SK-N-SH (cell line): ENCODE results near the gene NPTX1. TPM values are rescaled to one million over a fixed set of nuclear protein-coding genes. Genes with fewer than 3 reads are reported as not detected.

Source experiments
- CTCF ChIA-PET: fragments of 300-600, 350-600 bp; formaldehyde crosslinking; extraction: SDS; loops from one replicate; lab custom pipeline; 2021; lab: Yijun Ruan, JAX
- POLR2A ChIA-PET: fragments of 350-600 bp; sonication (Branson Sonifier 250); formaldehyde crosslinking; extraction: SDS; loops from one replicate; lab custom pipeline; 2020; ENCODE audit warnings: antibody characterized with exemption, inconsistent platforms; lab: Yijun Ruan, JAX
- DNase-seq: peaks from one replicate; pipeline ENCODE4 v3.0.0; 2012
- H2AFZ ChIP-seq: fragments of 200-600 bp; sonication (generic); 2 replicates; pipeline ENCODE4 v1.8.1; 2016; ENCODE audit warnings: antibody characterized with exemption, mild to moderate bottlenecking, low read depth
- H3F3A ChIP-seq: fragments of 200-600 bp; sonication (generic); replicated peaks from 2 replicates; pipeline ENCODE3; 2016; ENCODE audit warnings: antibody characterized with exemption, mild to moderate bottlenecking; ENCODE audit not compliant: insufficient read depth
- H3K27ac ChIP-seq, 2 experiments: fragments of 200-500 bp in 1 of 2; fragments of 200-600 bp in 1 of 2; sonication (Bioruptor generic) in 1 of 2; sonication (generic), shearing (Covaris generic) in 1 of 2; 2 replicates each; pipeline versions ENCODE4 v1.5.1 to v1.6.1; 2014 to 2016; ENCODE audit warnings: low read depth in 2 of 2, inconsistent platforms in 1 of 2, low read length in 1 of 2, mild to moderate bottlenecking in 1 of 2, mixed read lengths in 1 of 2
- H3K27me3 ChIP-seq: fragments of 200-600 bp; sonication (generic), shearing (Covaris generic); 2 replicates; pipeline ENCODE4 v1.6.1; 2016; ENCODE audit warnings: mixed run types; ENCODE audit not compliant: insufficient read depth
- H3K36me3 ChIP-seq, 2 experiments: fragments of 200-500 bp in 1 of 2; fragments of 200-600 bp in 1 of 2; sonication (Bioruptor generic) in 1 of 2; sonication (generic) in 1 of 2; replicated peaks in 1 of 2; 2 replicates each; pipeline versions ENCODE3 to v1.5.1; 2014 to 2016; ENCODE audit warnings: low read length in 1 of 2, mild to moderate bottlenecking in 1 of 2; ENCODE audit not compliant: insufficient read depth in 2 of 2, control insufficient read depth in 1 of 2
- H3K4me1 ChIP-seq, 2 experiments: fragments of 200-500 bp in 1 of 2; fragments of 200-600 bp in 1 of 2; sonication (Bioruptor generic) in 1 of 2; sonication (generic), shearing (Covaris generic) in 1 of 2; 2 replicates each; pipeline versions ENCODE4 v1.5.1 to v1.6.1; 2014 to 2016; ENCODE audit warnings: low read depth in 1 of 2, low read length in 1 of 2, mixed run types in 1 of 2; ENCODE audit not compliant: insufficient read depth in 2 of 2, control insufficient read depth in 1 of 2
- H3K4me2 ChIP-seq: fragments of 200-600 bp; sonication (generic), shearing (Covaris generic); 2 replicates; pipeline ENCODE4 v1.6.1; 2017; ENCODE audit warnings: mixed run types
- H3K4me3 ChIP-seq, 2 experiments: fragments of 200-500 bp in 1 of 2; fragments of 200-600 bp in 1 of 2; sonication (Bioruptor generic) in 1 of 2; sonication (generic), shearing (Covaris generic) in 1 of 2; 2 replicates each; pipeline versions ENCODE4 v1.5.1 to v1.8.1; 2014 to 2016; ENCODE audit warnings: low read depth in 2 of 2, inconsistent platforms in 1 of 2, low read length in 1 of 2, mild to moderate bottlenecking in 1 of 2, mixed read lengths in 1 of 2, moderate library complexity in 1 of 2
- H3K79me2 ChIP-seq: fragments of 200-600 bp; sonication (generic); 2 replicates; pipeline ENCODE4 v1.8.1; 2017; ENCODE audit warnings: mild to moderate bottlenecking; ENCODE audit not compliant: insufficient read depth
- H3K9ac ChIP-seq: fragments of 200-600 bp; sonication (generic); 2 replicates; pipeline ENCODE4 v1.6.1; 2017; ENCODE audit warnings: mixed run types
- H3K9me2 ChIP-seq: fragments of 200-600 bp; sonication (generic); 2 replicates; pipeline ENCODE4 v1.6.1; 2017; ENCODE audit warnings: mixed run types
- H3K9me3 ChIP-seq: fragments of 200-600 bp; sonication (generic); 2 replicates; pipeline ENCODE4 v1.6.1; 2017; ENCODE audit warnings: mixed run types, mild to moderate bottlenecking, moderate library complexity
- H4K20me1 ChIP-seq: fragments of 200-600 bp; sonication (generic); 2 replicates; pipeline ENCODE4 v1.6.1; 2017; ENCODE audit warnings: mild to moderate bottlenecking, mixed run types; ENCODE audit not compliant: insufficient read depth
- CHD2 ChIP-seq: fragments of 150-350 bp; IDR thresholded peaks from 2 replicates; pipeline ENCODE4 v1.6.1; 2018; ENCODE audit warnings: low read length; ENCODE audit not compliant: partially characterized antibody
- ELF1 ChIP-seq: IDR thresholded peaks from 2 replicates; pipeline ENCODE4 v1.4.0; 2012
- EP300 ChIP-seq, 2 experiments: IDR thresholded peaks; 2 replicates each; pipeline versions ENCODE4 v1.4.0 to v1.6.1; 2012; ENCODE audit warnings: borderline replicate concordance in 1 of 2, low read depth in 1 of 2, low read length in 1 of 2
- FOSL2 ChIP-seq: IDR thresholded peaks from 2 replicates; pipeline ENCODE4 v1.4.0; 2012; ENCODE audit warnings: low read depth, mild to moderate bottlenecking, moderate library complexity, borderline replicate concordance
- FOXM1 ChIP-seq: IDR thresholded peaks from 2 replicates; pipeline ENCODE4 v1.4.0; 2012; ENCODE audit warnings: low read depth, mild to moderate bottlenecking
- GABPA ChIP-seq: IDR thresholded peaks from 2 replicates; pipeline ENCODE4 v1.4.0; 2012; ENCODE audit warnings: low read depth, mild to moderate bottlenecking
- GATA2 ChIP-seq: sonication (generic); formaldehyde crosslinking; IDR thresholded peaks from 2 replicates; pipeline ENCODE4 v1.5.0; 2020; ENCODE audit warnings: mild to moderate bottlenecking, missing genetic modification reagents
- POLR2AphosphoS5 ChIP-seq: IDR thresholded peaks from 2 replicates; pipeline ENCODE4 v1.6.1; 2012; ENCODE audit warnings: low read depth, low read length
- RAD21 ChIP-seq: IDR thresholded peaks from 2 replicates; pipeline ENCODE4 v1.6.1; 2012; ENCODE audit warnings: mild to moderate bottlenecking, low read length
- SMC3 ChIP-seq: IDR thresholded peaks from 2 replicates; pipeline ENCODE4 v1.6.1; 2012; ENCODE audit warnings: low read depth, low read length, improper control_type of control experiment
- TCF12 ChIP-seq: IDR thresholded peaks from 2 replicates; pipeline ENCODE4 v1.4.0; 2012
- YY1 ChIP-seq: IDR thresholded peaks from 2 replicates; pipeline ENCODE4 v1.4.0; 2012; ENCODE audit warnings: low read depth, mild to moderate bottlenecking
- WGBS: methylation state at CpG from one replicate; pipeline ENCODE4 v1.1.6; 2017; ENCODE audit warnings: low lambda C conversion rate; 5-methylcytosine and 5-hydroxymethylcytosine counted together
- polyA plus RNA-seq, 3 experiments: library from polyadenylated mRNA; depleted of rRNA; stranded (reverse); fragments of >200 nt; gene quantifications; 2 replicates each; pipeline ENCODE4 v1.2.3, GENCODE V29; 2012
- TF ChIP-seq, protein P1 (sequence below): IDR thresholded peaks from 2 replicates; pipeline ENCODE4 v1.4.0; 2012; ENCODE audit warnings: low read depth, borderline replicate concordance
- TF ChIP-seq, protein P2 (sequence below): fragments of 200-600 bp; sonication (generic); IDR thresholded peaks from 2 replicates; pipeline ENCODE4 v1.6.1; 2017; ENCODE audit warnings: antibody characterized with exemption, mild to moderate bottlenecking, moderate library complexity
- TF ChIP-seq, protein P3 (sequence below): IDR thresholded peaks from 2 replicates; pipeline ENCODE4 v1.4.0; 2012; ENCODE audit warnings: low read depth, borderline replicate concordance
- TF ChIP-seq, protein P4 (sequence below): fragments of 150-350 bp; IDR thresholded peaks from 2 replicates; pipeline ENCODE4 v1.6.1; 2016; ENCODE audit warnings: mild to moderate bottlenecking, low read depth, low read length

NPTX1 gene
- polyA plus RNA-seq, 1 of the 3 experiments (the other 2 are of a cell fraction) = 0.05 TPM

DNA sequence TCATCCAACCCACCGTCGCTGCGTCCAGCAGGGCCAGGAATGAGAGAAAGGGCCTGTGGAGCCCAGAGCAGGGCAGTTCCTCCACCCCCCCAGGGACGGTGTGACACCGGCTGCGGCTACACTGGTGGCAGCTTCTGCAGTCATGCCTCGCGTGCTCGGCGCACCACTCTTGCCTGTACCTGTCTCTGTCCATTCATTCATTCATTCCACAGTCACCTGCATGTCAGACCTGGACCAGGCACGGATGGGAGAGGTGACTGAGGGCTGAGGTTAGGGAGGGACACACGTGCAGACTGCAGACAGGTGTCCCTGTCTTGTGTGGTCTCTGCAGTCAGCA lies 34.1 kb downstream of the NPTX1 start:
- POLR2A ChIA-PET = interaction anchor here (1.2 to 1.6 kb wide), 2 partner anchors 12 to 14 kb away, joined by 3 to 7 read pairs; no protein-coding TSS in a partner anchor
- CTCF ChIA-PET = interaction anchor here (1.0 to 1.5 kb wide), 4 partner anchors 9 to 539 kb away, joined by 3 to 6 read pairs (median 4); no protein-coding TSS in a partner anchor
- H3K4me3 ChIP-seq = no peak overlapping the region
- no peak overlapping the region for H3K27ac ChIP-seq
- no peak overlapping the region for H2AFZ ChIP-seq
- H3K36me3 ChIP-seq = no peaks in the 10 kb centered on the region
- H3K27me3 ChIP-seq = no peaks in the 10 kb centered on the region
- no peak for DNase-seq
- H3K9me2 ChIP-seq = no peaks in the 10 kb centered on the region
- H3K79me2 ChIP-seq = no peaks in the 10 kb centered on the region
- no peak overlapping the region for H3K9ac ChIP-seq
- peaks cover 17% of the 10 kb centered on the region for H4K20me1 ChIP-seq
- H3K9me3 ChIP-seq = no peaks in the 10 kb centered on the region
- H3F3A ChIP-seq = no peaks in the 10 kb centered on the region
- TF ChIP-seq FOXM1 = no peak
- TF ChIP-seq EP300 (IDR thresholded peaks at IDR 0.05; ENCODE audit: borderline replicate concordance in 1 of 2, low read depth in 1 of 2, low read length in 1 of 2) = no peak
- TF ChIP-seq GABPA = no peak
- no peak for TF ChIP-seq RAD21
- no peak for TF ChIP-seq TCF12
- TF ChIP-seq, protein P1, sequence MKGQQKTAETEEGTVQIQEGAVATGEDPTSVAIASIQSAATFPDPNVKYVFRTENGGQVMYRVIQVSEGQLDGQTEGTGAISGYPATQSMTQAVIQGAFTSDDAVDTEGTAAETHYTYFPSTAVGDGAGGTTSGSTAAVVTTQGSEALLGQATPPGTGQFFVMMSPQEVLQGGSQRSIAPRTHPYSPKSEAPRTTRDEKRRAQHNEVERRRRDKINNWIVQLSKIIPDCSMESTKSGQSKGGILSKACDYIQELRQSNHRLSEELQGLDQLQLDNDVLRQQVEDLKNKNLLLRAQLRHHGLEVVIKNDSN = no peak
- TF ChIP-seq, protein P2, sequence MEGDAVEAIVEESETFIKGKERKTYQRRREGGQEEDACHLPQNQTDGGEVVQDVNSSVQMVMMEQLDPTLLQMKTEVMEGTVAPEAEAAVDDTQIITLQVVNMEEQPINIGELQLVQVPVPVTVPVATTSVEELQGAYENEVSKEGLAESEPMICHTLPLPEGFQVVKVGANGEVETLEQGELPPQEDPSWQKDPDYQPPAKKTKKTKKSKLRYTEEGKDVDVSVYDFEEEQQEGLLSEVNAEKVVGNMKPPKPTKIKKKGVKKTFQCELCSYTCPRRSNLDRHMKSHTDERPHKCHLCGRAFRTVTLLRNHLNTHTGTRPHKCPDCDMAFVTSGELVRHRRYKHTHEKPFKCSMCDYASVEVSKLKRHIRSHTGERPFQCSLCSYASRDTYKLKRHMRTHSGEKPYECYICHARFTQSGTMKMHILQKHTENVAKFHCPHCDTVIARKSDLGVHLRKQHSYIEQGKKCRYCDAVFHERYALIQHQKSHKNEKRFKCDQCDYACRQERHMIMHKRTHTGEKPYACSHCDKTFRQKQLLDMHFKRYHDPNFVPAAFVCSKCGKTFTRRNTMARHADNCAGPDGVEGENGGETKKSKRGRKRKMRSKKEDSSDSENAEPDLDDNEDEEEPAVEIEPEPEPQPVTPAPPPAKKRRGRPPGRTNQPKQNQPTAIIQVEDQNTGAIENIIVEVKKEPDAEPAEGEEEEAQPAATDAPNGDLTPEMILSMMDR = no peak
- TF ChIP-seq YY1 = no peak
- TF ChIP-seq POLR2AphosphoS5 = no peak
- TF ChIP-seq FOSL2 = no peak
- TF ChIP-seq, protein P3, sequence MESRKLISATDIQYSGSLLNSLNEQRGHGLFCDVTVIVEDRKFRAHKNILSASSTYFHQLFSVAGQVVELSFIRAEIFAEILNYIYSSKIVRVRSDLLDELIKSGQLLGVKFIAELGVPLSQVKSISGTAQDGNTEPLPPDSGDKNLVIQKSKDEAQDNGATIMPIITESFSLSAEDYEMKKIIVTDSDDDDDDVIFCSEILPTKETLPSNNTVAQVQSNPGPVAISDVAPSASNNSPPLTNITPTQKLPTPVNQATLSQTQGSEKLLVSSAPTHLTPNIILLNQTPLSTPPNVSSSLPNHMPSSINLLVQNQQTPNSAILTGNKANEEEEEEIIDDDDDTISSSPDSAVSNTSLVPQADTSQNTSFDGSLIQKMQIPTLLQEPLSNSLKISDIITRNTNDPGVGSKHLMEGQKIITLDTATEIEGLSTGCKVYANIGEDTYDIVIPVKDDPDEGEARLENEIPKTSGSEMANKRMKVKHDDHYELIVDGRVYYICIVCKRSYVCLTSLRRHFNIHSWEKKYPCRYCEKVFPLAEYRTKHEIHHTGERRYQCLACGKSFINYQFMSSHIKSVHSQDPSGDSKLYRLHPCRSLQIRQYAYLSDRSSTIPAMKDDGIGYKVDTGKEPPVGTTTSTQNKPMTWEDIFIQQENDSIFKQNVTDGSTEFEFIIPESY = no peak
- TF ChIP-seq CHD2 = no peak
- TF ChIP-seq SMC3 = no peak
- no peak for TF ChIP-seq GATA2 (CRISPR knock-in tag)
- no peak for TF ChIP-seq ELF1
- TF ChIP-seq, protein P4, sequence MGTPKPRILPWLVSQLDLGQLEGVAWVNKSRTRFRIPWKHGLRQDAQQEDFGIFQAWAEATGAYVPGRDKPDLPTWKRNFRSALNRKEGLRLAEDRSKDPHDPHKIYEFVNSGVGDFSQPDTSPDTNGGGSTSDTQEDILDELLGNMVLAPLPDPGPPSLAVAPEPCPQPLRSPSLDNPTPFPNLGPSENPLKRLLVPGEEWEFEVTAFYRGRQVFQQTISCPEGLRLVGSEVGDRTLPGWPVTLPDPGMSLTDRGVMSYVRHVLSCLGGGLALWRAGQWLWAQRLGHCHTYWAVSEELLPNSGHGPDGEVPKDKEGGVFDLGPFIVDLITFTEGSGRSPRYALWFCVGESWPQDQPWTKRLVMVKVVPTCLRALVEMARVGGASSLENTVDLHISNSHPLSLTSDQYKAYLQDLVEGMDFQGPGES = no peak
- WGBS = 77% methylated on average over 12 of the region's 12 CpGs
- H3K4me2 ChIP-seq = no peak overlapping the region
- peaks cover 0 to 10% of the 10 kb centered on the region in 2 experiments; a peak in 1 of 4 replicates for H3K4me1 ChIP-seq
